Neural crest cell (in vitro differentiated cells): Measurements from ENCODE around the gene GALNS. TPM values are rescaled to one million over a fixed set of nuclear protein-coding genes. Genes with fewer than 3 reads are reported as not detected.

Source experiments
- DNase-seq: peaks from one replicate; pipeline ENCODE4 v3.0.0; 2021; ENCODE audit warnings: low read depth, mixed read lengths, low spot score
- H3K27ac Mint-ChIP-seq: one replicate; pipeline ENCODE4 v1.8.0; 2021; ENCODE audit warnings: mild to moderate bottlenecking, mixed read lengths; ENCODE audit not compliant: unreplicated experiment
- H3K27me3 Mint-ChIP-seq: 2 replicates; pipeline ENCODE4 v1.8.0; 2021; ENCODE audit warnings: low read depth, mild to moderate bottlenecking, mixed read lengths
- H3K36me3 Mint-ChIP-seq: 2 replicates; pipeline ENCODE4 v1.8.0; 2021; ENCODE audit warnings: low read depth, mild to moderate bottlenecking, mixed read lengths
- H3K4me1 Mint-ChIP-seq: 2 replicates; pipeline ENCODE4 v1.8.0; 2021; ENCODE audit warnings: mixed read lengths
- H3K4me3 Mint-ChIP-seq: one replicate; pipeline ENCODE4 v1.8.0; 2021; ENCODE audit warnings: mild to moderate bottlenecking, mixed read lengths
- H3K9me3 Mint-ChIP-seq: 2 replicates; pipeline ENCODE4 v1.8.0; 2021; ENCODE audit warnings: mixed read lengths
- total RNA-seq: library from RNA; stranded (reverse); gene quantifications from 2 replicates; pipeline ENCODE4 v1.2.1, GENCODE V29; 2021
- TF ChIP-seq, protein P1 (sequence below): fragments of 200-600 bp; sonication (generic); conservative IDR thresholded peaks from 2 replicates; pipeline ENCODE4 v1.5.0; 2021; ENCODE audit warnings: antibody characterized with exemption, mild to moderate bottlenecking

Gene GALNS
- total RNA-seq, 1 donor from 2014 or later: 19.7 TPM

DNA sequence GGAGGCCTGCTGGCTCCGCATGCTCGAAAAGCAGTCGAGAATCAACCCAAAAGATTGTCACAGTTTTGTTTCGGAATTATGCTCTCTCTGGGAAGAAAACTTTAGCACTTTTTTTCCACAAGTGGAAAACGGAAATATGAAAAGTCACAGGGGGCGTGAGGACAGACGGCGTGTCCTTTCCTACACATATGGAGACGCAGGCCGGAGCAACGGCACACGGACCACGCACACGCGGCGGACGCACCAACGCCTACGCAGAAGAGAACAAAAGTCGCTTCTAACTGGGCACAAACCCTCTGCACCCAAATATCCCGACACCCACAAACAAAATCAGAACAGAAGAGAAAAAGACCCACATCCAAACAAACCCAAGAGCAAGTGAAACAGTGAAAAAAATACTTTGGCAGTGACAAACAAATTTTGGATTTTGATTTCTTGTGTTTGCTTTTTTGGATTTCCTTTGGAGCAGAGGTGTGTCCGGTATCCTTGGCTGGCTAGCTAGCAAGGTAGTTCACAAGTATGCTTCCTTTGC is 19.0 kb upstream of the GALNS start:
- Mint-ChIP-seq H3K4me3 (no peak overlapping the region), H3K9me3 (no peaks in the 10 kb centered on the region), H3K27me3 (no peaks in the 10 kb centered on the region), H3K36me3 (no peaks in the 10 kb centered on the region), H3K4me1 (no peaks in the 10 kb centered on the region), H3K27ac (peak overlapping the region; percentile 21)
- no peak for DNase-seq
- TF ChIP-seq, protein P1, sequence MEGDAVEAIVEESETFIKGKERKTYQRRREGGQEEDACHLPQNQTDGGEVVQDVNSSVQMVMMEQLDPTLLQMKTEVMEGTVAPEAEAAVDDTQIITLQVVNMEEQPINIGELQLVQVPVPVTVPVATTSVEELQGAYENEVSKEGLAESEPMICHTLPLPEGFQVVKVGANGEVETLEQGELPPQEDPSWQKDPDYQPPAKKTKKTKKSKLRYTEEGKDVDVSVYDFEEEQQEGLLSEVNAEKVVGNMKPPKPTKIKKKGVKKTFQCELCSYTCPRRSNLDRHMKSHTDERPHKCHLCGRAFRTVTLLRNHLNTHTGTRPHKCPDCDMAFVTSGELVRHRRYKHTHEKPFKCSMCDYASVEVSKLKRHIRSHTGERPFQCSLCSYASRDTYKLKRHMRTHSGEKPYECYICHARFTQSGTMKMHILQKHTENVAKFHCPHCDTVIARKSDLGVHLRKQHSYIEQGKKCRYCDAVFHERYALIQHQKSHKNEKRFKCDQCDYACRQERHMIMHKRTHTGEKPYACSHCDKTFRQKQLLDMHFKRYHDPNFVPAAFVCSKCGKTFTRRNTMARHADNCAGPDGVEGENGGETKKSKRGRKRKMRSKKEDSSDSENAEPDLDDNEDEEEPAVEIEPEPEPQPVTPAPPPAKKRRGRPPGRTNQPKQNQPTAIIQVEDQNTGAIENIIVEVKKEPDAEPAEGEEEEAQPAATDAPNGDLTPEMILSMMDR: no peak

DNA sequence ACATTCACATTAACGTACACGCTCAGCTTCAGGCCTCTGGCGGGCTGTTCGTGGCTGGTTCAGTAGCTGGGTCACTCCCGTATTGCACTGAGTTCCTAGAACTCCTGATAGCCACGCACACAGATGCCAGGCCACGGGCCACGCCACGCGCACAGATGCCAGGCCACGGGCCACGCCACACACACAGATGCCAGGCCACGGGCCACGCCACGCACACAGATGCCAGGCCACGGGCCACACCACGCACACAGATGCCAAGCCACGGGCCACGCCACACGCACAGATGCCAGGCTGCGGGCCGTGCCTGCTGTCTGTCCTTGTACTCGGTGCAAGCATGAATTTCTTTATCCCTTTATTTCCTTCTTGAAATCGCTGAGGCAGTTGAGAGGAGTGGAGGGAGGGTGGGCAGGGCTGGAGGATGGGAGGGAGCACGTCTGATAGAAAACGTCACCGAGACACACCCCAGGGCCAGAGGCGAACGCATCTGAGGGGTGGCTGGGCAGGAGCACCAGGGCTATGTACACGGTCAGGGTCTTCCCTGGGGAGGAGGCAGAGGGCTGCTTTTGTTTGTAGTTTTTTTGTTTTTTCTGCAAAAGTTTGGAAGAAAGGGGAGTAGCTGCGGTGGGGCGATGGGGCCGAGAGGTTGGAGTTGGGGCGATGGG is 18.3 kb upstream of the GALNS start:
- H3K36me3 Mint-ChIP-seq: no peaks in the 10 kb centered on the region
- TF ChIP-seq, protein P1: no peak
- H3K4me3 Mint-ChIP-seq: no peak overlapping the region
- H3K4me1 Mint-ChIP-seq: no peaks in the 10 kb centered on the region
- no peaks in the 10 kb centered on the region for H3K9me3 Mint-ChIP-seq
- no peaks in the 10 kb centered on the region for H3K27me3 Mint-ChIP-seq
- peak overlapping the region; percentile 35 for H3K27ac Mint-ChIP-seq
- no peak for DNase-seq

DNA sequence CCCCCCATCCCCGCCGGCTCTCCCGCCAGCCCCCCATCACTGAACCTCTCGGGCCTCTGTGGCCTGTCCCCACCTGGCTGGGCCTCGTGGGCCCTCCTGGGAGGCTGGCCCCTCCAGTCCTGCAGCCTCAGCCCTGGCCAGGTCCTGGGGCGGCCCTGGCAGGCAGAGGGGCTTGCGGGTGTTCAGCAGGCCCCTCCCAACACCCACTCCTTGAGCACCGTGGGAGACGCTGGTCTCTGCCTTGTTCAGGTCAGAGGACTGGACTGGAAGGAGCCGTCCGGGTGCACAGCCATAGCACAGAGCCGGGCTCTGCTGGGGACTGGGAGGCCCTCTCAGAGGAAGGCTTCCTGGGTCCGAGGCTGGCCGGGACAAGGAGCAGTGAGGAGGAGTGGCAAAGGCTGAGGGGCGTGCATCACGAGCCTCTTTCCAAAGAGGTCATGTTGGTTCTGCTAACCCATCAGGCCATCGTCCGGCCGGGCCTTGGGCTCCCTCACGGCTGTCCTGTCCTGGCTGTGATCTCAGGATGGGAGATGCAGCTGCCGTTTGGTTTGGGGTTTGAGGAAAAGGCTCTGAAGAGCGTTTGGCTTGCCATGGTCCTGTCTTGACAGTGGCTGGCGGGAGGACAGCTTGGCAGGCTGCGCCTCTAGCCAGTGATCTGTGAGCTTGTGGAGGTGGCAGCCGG is 16.0 kb upstream of the GALNS start:
- H3K9me3 Mint-ChIP-seq: no peaks in the 10 kb centered on the region
- no peaks in the 10 kb centered on the region for H3K27me3 Mint-ChIP-seq
- no peak overlapping the region for H3K27ac Mint-ChIP-seq

DNA sequence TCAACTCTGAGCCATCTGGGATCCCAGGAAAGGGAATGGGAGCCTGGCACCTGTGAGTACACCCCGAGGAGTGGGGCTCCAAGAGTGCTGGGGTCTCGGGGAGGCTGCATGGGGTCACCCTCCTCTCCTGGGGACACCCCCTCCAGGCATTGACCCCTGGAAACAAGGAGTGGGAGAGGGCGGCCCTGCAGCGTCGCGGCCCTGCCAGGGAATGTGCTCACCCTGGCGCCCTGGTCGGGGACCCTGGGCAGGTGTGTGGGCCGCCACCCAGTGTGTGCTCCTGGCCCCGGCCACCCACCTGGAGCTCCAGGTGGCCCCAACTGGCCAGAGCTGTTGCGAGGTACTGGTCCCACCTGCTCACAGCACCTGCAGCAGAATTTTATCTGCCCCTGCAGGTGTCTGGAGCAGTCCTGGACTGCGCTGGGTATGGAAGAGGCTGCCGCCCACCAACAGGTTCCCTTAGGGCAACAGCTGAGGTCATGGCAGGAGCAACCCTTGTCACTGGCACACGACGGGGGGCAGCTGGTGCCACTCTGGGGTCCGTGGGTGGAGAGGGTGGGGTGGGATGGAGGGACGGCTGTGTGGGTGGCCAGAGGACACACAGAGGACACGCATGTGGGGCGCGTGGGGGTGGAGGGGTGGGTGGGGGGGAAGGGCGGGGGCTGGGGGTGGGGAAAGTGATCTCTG is 15.1 kb upstream of the GALNS start:
- Mint-ChIP-seq H3K4me3 (no peak overlapping the region), H3K9me3 (no peaks in the 10 kb centered on the region), H3K36me3 (no peaks in the 10 kb centered on the region), H3K4me1 (no peaks in the 10 kb centered on the region), H3K27ac (no peak overlapping the region), H3K27me3 (no peaks in the 10 kb centered on the region)
- TF ChIP-seq, protein P1: no peak
- DNase-seq: no peak

More for the DNA sequence above, 16.0 kb upstream of the GALNS start:
- Mint-ChIP-seq H3K36me3 (no peaks in the 10 kb centered on the region), H3K4me3 (no peak overlapping the region), H3K4me1 (no peaks in the 10 kb centered on the region)
- DNase-seq: no peak
- TF ChIP-seq, protein P1: no peak

DNA sequence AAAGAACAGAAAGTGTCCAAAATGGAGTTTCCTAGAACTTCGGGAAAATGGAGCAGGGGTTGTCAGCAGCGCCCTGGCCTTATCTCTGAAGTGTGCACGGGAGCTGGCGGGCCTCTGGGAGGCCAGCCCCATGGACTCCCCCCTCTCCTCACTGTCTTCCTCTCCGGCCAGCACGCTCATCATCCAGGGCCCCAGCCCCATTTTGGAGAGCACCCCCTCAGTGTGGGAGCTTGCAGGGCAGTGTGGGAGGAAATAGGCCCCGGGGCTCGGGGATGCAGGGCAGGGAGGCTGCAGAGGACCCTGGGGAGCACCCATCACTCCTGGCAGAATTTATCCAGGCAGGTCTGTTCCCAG is 14.6 kb upstream of the GALNS start:
- no peaks in the 10 kb centered on the region for H3K27me3 Mint-ChIP-seq
- H3K9me3 Mint-ChIP-seq: no peaks in the 10 kb centered on the region
- TF ChIP-seq, protein P1: no peak
- H3K4me1 Mint-ChIP-seq: no peaks in the 10 kb centered on the region
- no peak for DNase-seq
- no peaks in the 10 kb centered on the region for H3K36me3 Mint-ChIP-seq
- H3K27ac Mint-ChIP-seq: no peak overlapping the region
- H3K4me3 Mint-ChIP-seq: no peak overlapping the region
